OCI-LY3 (cell line): ENCODE measurements around the gene ISG15.

Experiments
- CTCF ChIP-seq: fragments of 200-600, 300-600 bp; sonication (generic); IDR thresholded peaks from 2 replicates; pipeline ENCODE4 v1.5.1; 2014; ENCODE audit warnings: antibody characterized with exemption, low read length, low read depth
- EZH2phosphoT487 ChIP-seq: fragments of 200-600 bp; shearing (Covaris generic); IDR thresholded peaks from 2 replicates; pipeline ENCODE4 v1.6.1; 2018; ENCODE audit warnings: antibody characterized with exemption, mixed run types, low read depth

GRCh38 chr1:1046243-1046642 is 32.9 kb downstream of the ISG15 start:
- TF ChIP-seq CTCF (no peak), EZH2phosphoT487 (no peak)
